H1 (cell line): ENCODE measurements around the gene TMEM266. TPM values are rescaled to one million over a fixed set of nuclear protein-coding genes. Genes with fewer than 3 reads are reported as not detected.

ENCODE experiments used
- CTCF ChIA-PET: fragments of 300-600 bp; sonication (Branson Sonifier 250); formaldehyde crosslinking; loops from one replicate; lab custom pipeline; 2021; ENCODE audit not compliant: partially characterized antibody; lab: Charles Lee
- POLR2A ChIA-PET: fragments of 300-600 bp; sonication (Branson Sonifier 250); formaldehyde crosslinking; loops from one replicate; lab custom pipeline; 2021; ENCODE audit warnings: inconsistent platforms; ENCODE audit not compliant: partially characterized antibody; lab: Charles Lee
- DNase-seq, 2 experiments: peaks; one replicate each; pipeline versions ENCODE4 v3.0.0 to v3.0.0-alpha.2; 2010 to 2022; ENCODE audit warnings: low spot score in 2 of 2, low read depth in 1 of 2, mixed read lengths in 1 of 2
- FAIRE-seq: peaks from 2 replicates; lab custom pipeline; 2011; peaks lifted over from hg19 to GRCh38; lab: Jason Lieb, UNC
- H2AFZ ChIP-seq: 2 replicates; pipeline ENCODE4 v1.8.1; 2012; ENCODE audit warnings: low read length, inconsistent platforms
- H2AK5ac ChIP-seq: 2 replicates; pipeline ENCODE4 v1.6.1; 2013; ENCODE audit warnings: low read depth, low read length
- H2BK120ac ChIP-seq: replicated peaks from 2 replicates; pipeline ENCODE3; 2013; ENCODE audit warnings: low read depth, low read length, inconsistent platforms
- H2BK12ac ChIP-seq: 2 replicates; pipeline ENCODE4 v1.6.1; 2013; ENCODE audit warnings: low read depth, low read length
- H2BK15ac ChIP-seq: 2 replicates; pipeline ENCODE4 v1.6.1; 2013; ENCODE audit warnings: low read length
- H2BK20ac ChIP-seq: 2 replicates; pipeline ENCODE4 v1.6.1; 2013; ENCODE audit warnings: low read length
- H2BK5ac ChIP-seq: 2 replicates; pipeline ENCODE4 v1.6.1; 2013; ENCODE audit warnings: low read depth, low read length
- H3K14ac ChIP-seq: 2 replicates; pipeline ENCODE4 v1.6.1; 2013; ENCODE audit warnings: inconsistent platforms; ENCODE audit not compliant: insufficient read length
- H3K18ac ChIP-seq: 2 replicates; pipeline ENCODE4 v1.6.1; 2013; ENCODE audit warnings: low read length; ENCODE audit errors: extremely low read depth
- H3K23ac ChIP-seq: 2 replicates; pipeline ENCODE4 v1.6.1; 2013; ENCODE audit warnings: inconsistent platforms; ENCODE audit not compliant: insufficient read length
- H3K23me2 ChIP-seq: 2 replicates; pipeline ENCODE4 v1.6.1; 2013; ENCODE audit warnings: low read depth, low read length
- H3K27ac ChIP-seq: 2 replicates; pipeline ENCODE4 v1.6.1; 2011; ENCODE audit warnings: low read depth, low read length, inconsistent platforms
- H3K27me3 ChIP-seq, 4 experiments: replicated peaks in 1 of 4; 1 replicate in 1 of 4; 2 replicates in 3 of 4; pipeline versions ENCODE4 v1.6.1 to v1.8.1; 2011 to 2013; ENCODE audit warnings: low read length in 3 of 4, mild to moderate bottlenecking in 3 of 4, inconsistent platforms in 2 of 4, mixed read lengths in 2 of 4, moderate library complexity in 1 of 4; ENCODE audit not compliant: control insufficient read depth in 3 of 4, insufficient read depth in 3 of 4; ENCODE audit errors: extremely low read depth in 1 of 4
- H3K36me3 ChIP-seq, 4 experiments: 2 replicates each; pipeline versions ENCODE4 v1.6.1 to v1.8.1; 2011 to 2013; ENCODE audit warnings: mild to moderate bottlenecking in 4 of 4, low read length in 3 of 4, moderate library complexity in 2 of 4, control low read depth in 1 of 4, inconsistent platforms in 1 of 4; ENCODE audit not compliant: insufficient read depth in 4 of 4, control insufficient read depth in 2 of 4
- H3K4ac ChIP-seq: replicated peaks from 2 replicates; pipeline ENCODE3; 2013; ENCODE audit warnings: low read length, low read depth, mixed read lengths, inconsistent platforms; ENCODE audit not compliant: insufficient read length
- H3K4me1 ChIP-seq, 4 experiments: replicated peaks in 1 of 4; 1 replicate in 1 of 4; 2 replicates in 3 of 4; pipeline versions ENCODE4 v1.6.1 to v1.8.1; 2011 to 2013; ENCODE audit warnings: low read length in 3 of 4, inconsistent platforms in 2 of 4, mixed read lengths in 1 of 4; ENCODE audit not compliant: insufficient read depth in 4 of 4, control insufficient read depth in 3 of 4
- H3K4me2 ChIP-seq, 2 experiments: 2 replicates each; pipeline versions ENCODE4 v1.6.1 to v1.8.1; 2011 to 2013; ENCODE audit warnings: low read depth in 2 of 2, low read length in 2 of 2, control low read depth in 1 of 2, inconsistent platforms in 1 of 2, mild to moderate bottlenecking in 1 of 2; ENCODE audit not compliant: insufficient read depth in 1 of 2
- H3K4me3 ChIP-seq, 4 experiments: fragments of 200-600, 300-600 bp in 1 of 4; sonication (generic), shearing (Covaris generic), sonication (Bioruptor Twin) in 1 of 4; 2 replicates each; pipeline versions ENCODE4 v1.5.1 to v1.8.1; 2011 to 2016; ENCODE audit warnings: low read length in 4 of 4, low read depth in 3 of 4, control low read depth in 2 of 4, inconsistent platforms in 2 of 4, mild to moderate bottlenecking in 2 of 4, mixed read lengths in 1 of 4, moderate library complexity in 1 of 4; ENCODE audit not compliant: insufficient read depth in 2 of 4; ENCODE audit errors: extremely low read depth in 1 of 4
- H3K56ac ChIP-seq: replicated peaks from 2 replicates; pipeline ENCODE3; 2013; ENCODE audit warnings: low read depth, mild to moderate bottlenecking, mixed read lengths, low read length, inconsistent platforms; ENCODE audit not compliant: insufficient read length
- H3K79me1 ChIP-seq: 2 replicates; pipeline ENCODE4 v1.6.1; 2013; ENCODE audit warnings: low read depth, low read length, control low read depth
- H3K79me2 ChIP-seq, 2 experiments: 2 replicates each; pipeline versions ENCODE4 v1.6.1 to v1.8.1; 2012 to 2013; ENCODE audit warnings: low read length in 2 of 2, mild to moderate bottlenecking in 2 of 2, inconsistent platforms in 1 of 2; ENCODE audit not compliant: insufficient read depth in 2 of 2, control insufficient read depth in 1 of 2
- H3K9ac ChIP-seq, 4 experiments: replicated peaks in 1 of 4; 1 replicate in 1 of 4; 2 replicates in 3 of 4; pipeline versions ENCODE4 v1.6.1 to v1.8.1; 2011 to 2013; ENCODE audit warnings: low read depth in 3 of 4, low read length in 3 of 4, control low read depth in 2 of 4, mild to moderate bottlenecking in 2 of 4, moderate library complexity in 2 of 4, inconsistent platforms in 1 of 4; ENCODE audit errors: extremely low read depth in 1 of 4
- H3K9me3 ChIP-seq, 2 experiments: 2 replicates each; pipeline versions ENCODE4 v1.6.1 to v1.8.1; 2012 to 2013; ENCODE audit warnings: mild to moderate bottlenecking in 2 of 2, moderate library complexity in 2 of 2, control low read depth in 1 of 2, inconsistent platforms in 1 of 2, low read depth in 1 of 2, low read length in 1 of 2, mixed read lengths in 1 of 2; ENCODE audit not compliant: insufficient read depth in 2 of 2
- H4K20me1 ChIP-seq, 2 experiments: replicated peaks in 1 of 2; 2 replicates each; pipeline versions ENCODE3 to v1.8.1; 2011 to 2013; ENCODE audit warnings: inconsistent platforms in 2 of 2, low read length in 2 of 2, mild to moderate bottlenecking in 1 of 2; ENCODE audit not compliant: insufficient read depth in 2 of 2, control insufficient read depth in 1 of 2
- H4K5ac ChIP-seq: 2 replicates; pipeline ENCODE4 v1.6.1; 2013; ENCODE audit warnings: low read length, low read depth, mixed read lengths, inconsistent platforms; ENCODE audit not compliant: insufficient read length
- H4K8ac ChIP-seq: 2 replicates; pipeline ENCODE4 v1.8.0; 2013; ENCODE audit warnings: mild to moderate bottlenecking, moderate library complexity, low read length, inconsistent platforms; ENCODE audit not compliant: insufficient read depth; ENCODE audit errors: extremely low read depth
- H4K91ac ChIP-seq: replicated peaks from 2 replicates; pipeline ENCODE3; 2013; ENCODE audit warnings: low read length, mixed read lengths, inconsistent platforms; ENCODE audit not compliant: insufficient read length
- BACH1 ChIP-seq: IDR thresholded peaks from 2 replicates; pipeline ENCODE4 v1.6.1; 2012; ENCODE audit warnings: low read length, improper control_type of control experiment
- BRCA1 ChIP-seq: IDR thresholded peaks from 2 replicates; pipeline ENCODE4 v1.6.1; 2012; ENCODE audit warnings: low read depth, low read length, improper control_type of control experiment
- CEBPB ChIP-seq: IDR thresholded peaks from 2 replicates; pipeline ENCODE4 v1.6.1; 2012; ENCODE audit warnings: low read depth, low read length
- CHD2 ChIP-seq: IDR thresholded peaks from 2 replicates; pipeline ENCODE4 v1.6.1; 2012; ENCODE audit warnings: low read length, improper control_type of control experiment
- CTBP2 ChIP-seq: IDR thresholded peaks from 2 replicates; pipeline ENCODE4 v1.7.0; 2011; ENCODE audit warnings: borderline replicate concordance, mild to moderate bottlenecking, moderate library complexity, mixed read lengths, low read length; ENCODE audit not compliant: insufficient read depth, insufficient read length
- FOSL1 ChIP-seq: IDR thresholded peaks from 2 replicates; pipeline ENCODE4 v1.6.1; 2011; ENCODE audit warnings: mild to moderate bottlenecking, low read depth, low read length, moderate library complexity; ENCODE audit not compliant: insufficient read depth
- HDAC6 ChIP-seq: IDR thresholded peaks from one replicate; pipeline ENCODE4 v1.7.1; 2012; ENCODE audit warnings: low read depth, mild to moderate bottlenecking, inconsistent platforms, low read length, moderate library complexity
- KDM5A ChIP-seq: fragments of 200-600 bp; IDR thresholded peaks from 2 replicates; pipeline ENCODE4 v1.7.1; 2012; ENCODE audit warnings: mild to moderate bottlenecking, low read length, inconsistent platforms, mixed read lengths
- POLR2A ChIP-seq, 2 experiments: IDR thresholded peaks; 1 replicate in 1 of 2; 2 replicates in 1 of 2; pipeline ENCODE4 v1.6.1; 2011; ENCODE audit warnings: low read depth in 2 of 2, low read length in 2 of 2, mild to moderate bottlenecking in 2 of 2; ENCODE audit errors: control extremely low read depth in 1 of 2
- RFX5 ChIP-seq: IDR thresholded peaks from 2 replicates; pipeline ENCODE4 v1.6.1; 2011; ENCODE audit warnings: low read depth, low read length, improper control_type of control experiment, borderline replicate concordance
- RXRA ChIP-seq: IDR thresholded peaks from 2 replicates; pipeline ENCODE4 v1.6.1; 2011; ENCODE audit warnings: low read depth, mild to moderate bottlenecking, low read length, moderate library complexity; ENCODE audit not compliant: insufficient read depth
- SIRT6 ChIP-seq: IDR thresholded peaks from one replicate; pipeline ENCODE4 v1.7.1; 2012; ENCODE audit warnings: low read length, inconsistent platforms
- SP4 ChIP-seq: IDR thresholded peaks from 2 replicates; pipeline ENCODE4 v1.6.1; 2012; ENCODE audit warnings: low read length, inconsistent platforms
- SRF ChIP-seq: IDR thresholded peaks from 2 replicates; pipeline ENCODE4 v1.6.1; 2011; ENCODE audit warnings: mild to moderate bottlenecking, low read depth, low read length, moderate library complexity
- TCF12 ChIP-seq: IDR thresholded peaks from 2 replicates; pipeline ENCODE4 v1.6.1; 2011; ENCODE audit warnings: low read depth, mild to moderate bottlenecking, low read length
- WGBS, 2 experiments: shearing (Covaris generic) in 1 of 2; methylation state at CpG; one replicate each; pipeline versions ENCODE4 v1.1.6 to v1.1.7; 2013 to 2015; ENCODE audit warnings: low lambda C conversion rate in 2 of 2, mixed read lengths in 2 of 2, inconsistent platforms in 1 of 2, low coverage in 1 of 2, missing lambda C conversion rate in 1 of 2; ENCODE audit not compliant: insufficient replicate concordance in 2 of 2, insufficient coverage in 1 of 2, insufficient read length in 1 of 2; ENCODE audit errors: extremely low coverage in 1 of 2, missing lambda C conversion rate in 1 of 2; 5-methylcytosine and 5-hydroxymethylcytosine counted together
- polyA plus RNA-seq, 7 experiments: library from polyadenylated mRNA; depleted of rRNA in 3 of 7; stranded (reverse) in 5 of 7; unstranded in 2 of 7; fragments of >200 nt in 5 of 7; fragments of 200-250 nt in 2 of 7; gene quantifications; 1 replicate in 5 of 7; 2 replicates in 1 of 7; 4 replicates in 1 of 7; pipeline versions ENCODE4 v1.2.1 to v1.2.3, GENCODE V29; 2011 to 2013; ENCODE audit warnings: missing spikeins in 2 of 7, mixed read lengths in 2 of 7
- total RNA-seq: library from RNA; stranded (reverse); fragmentation: NEBNext Ultra II Directional; extraction: Animal tissue kit (Norgen Biotek cat#: 25700); gene quantifications from 2 replicates; pipeline ENCODE4 v1.2.1, GENCODE V29; 2021
- TF ChIP-seq, protein P1 (sequence below): IDR thresholded peaks from 2 replicates; pipeline ENCODE4 v1.6.1; 2012; ENCODE audit warnings: inconsistent platforms

Gene TMEM266
- total and polyA plus RNA-seq, 2 of the 8 experiments (the other 6 are each of a cell fraction or from before 2014, with no cell fraction given), result 2.6 TPM

DNA sequence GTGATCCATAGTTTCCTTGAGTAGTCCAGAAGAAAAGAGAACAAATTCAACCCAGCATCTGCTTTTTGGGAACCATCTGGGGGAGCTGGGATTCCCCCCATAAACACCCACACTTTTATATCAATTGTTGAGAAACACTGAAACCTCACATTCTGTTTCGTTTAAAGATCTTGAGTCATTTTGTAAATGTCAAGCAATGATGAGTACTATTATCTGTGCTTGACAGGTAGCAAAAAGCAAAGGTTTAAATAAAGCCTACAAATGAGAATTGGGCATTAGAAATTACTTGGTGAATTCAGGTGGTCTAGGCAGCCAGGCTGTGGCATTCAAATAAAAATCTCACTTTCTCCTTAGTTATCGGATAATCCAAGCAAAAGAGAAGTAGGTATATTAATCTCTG, 75.7 kb downstream of the TMEM266 start:
- H4K8ac ChIP-seq, result no peak overlapping the region
- no peak overlapping the region for H3K4me2 ChIP-seq
- no peak overlapping the region for H3K56ac ChIP-seq
- WGBS, 2 experiments, result 89% methylated on average over 2 of the region's 2 CpGs; no CpG with 5 or more reads in 1 of the 2 experiments
- H3K4me1 ChIP-seq, result peaks cover 5 to 11% (median 6%) of the 10 kb centered on the region in 4 experiments
- no peak overlapping the region for H4K5ac ChIP-seq
- no peaks in the 10 kb centered on the region for H3K79me2 ChIP-seq
- no peak overlapping the region for H3K18ac ChIP-seq
- FAIRE-seq, result no peak
- H3K23ac ChIP-seq, result no peak overlapping the region
- no peaks in the 10 kb centered on the region for H3K27me3 ChIP-seq
- no peaks in the 10 kb centered on the region for H3K9me3 ChIP-seq
- no peak for DNase-seq
- CTCF ChIA-PET, result interaction anchor here (0.9 to 10.3 kb wide), 4 partner anchors 13 to 350 kb away, joined by 3 to 164 read pairs (median 17); partner anchors contain the start of gene TMEM266
- H3K9ac ChIP-seq, result no peak overlapping the region
- H3K4ac ChIP-seq, result no peak overlapping the region
- no peak overlapping the region for H2BK20ac ChIP-seq
- H4K20me1 ChIP-seq, result no peaks in the 10 kb centered on the region
- H2BK15ac ChIP-seq, result no peak overlapping the region
- H2AFZ ChIP-seq, result no peak overlapping the region
- POLR2A ChIA-PET, result no interaction called here
- H2BK120ac ChIP-seq, result no peak overlapping the region
- no peak overlapping the region for H3K14ac ChIP-seq
- no peaks in the 10 kb centered on the region for H3K36me3 ChIP-seq
- no peak overlapping the region for H2BK5ac ChIP-seq
- no peaks in the 10 kb centered on the region for H3K79me1 ChIP-seq
- no peak overlapping the region for H3K4me3 ChIP-seq
- TF ChIP-seq CEBPB (no peak), RFX5 (no peak), BACH1 (no peak), SP4 (no peak), FOSL1 (no peak), HDAC6 (no peak), CTBP2 (no peak), KDM5A (no peak), RXRA (no peak), POLR2A (IDR thresholded peaks at IDR 0.05; ENCODE audit: control extremely low read depth in 1 of 2, low read depth in 2 of 2, low read length in 2 of 2) (no peak), SIRT6 (no peak), BRCA1 (no peak), TCF12 (no peak), CHD2 (no peak), SRF (no peak)
- TF ChIP-seq, protein P1, sequence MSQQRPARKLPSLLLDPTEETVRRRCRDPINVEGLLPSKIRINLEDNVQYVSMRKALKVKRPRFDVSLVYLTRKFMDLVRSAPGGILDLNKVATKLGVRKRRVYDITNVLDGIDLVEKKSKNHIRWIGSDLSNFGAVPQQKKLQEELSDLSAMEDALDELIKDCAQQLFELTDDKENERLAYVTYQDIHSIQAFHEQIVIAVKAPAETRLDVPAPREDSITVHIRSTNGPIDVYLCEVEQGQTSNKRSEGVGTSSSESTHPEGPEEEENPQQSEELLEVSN, result no peak
- H2AK5ac ChIP-seq, result no peak overlapping the region
- no peak overlapping the region for H3K27ac ChIP-seq
- no peak overlapping the region for H2BK12ac ChIP-seq
- no peak overlapping the region for H4K91ac ChIP-seq
- no peaks in the 10 kb centered on the region for H3K23me2 ChIP-seq
